Gastrocnemius medialis (tissue), 4 donors: ENCODE measurements around the gene AK5. TPM values are rescaled to one million over a fixed set of nuclear protein-coding genes. Genes with fewer than 3 reads are reported as not detected.
"Not testable (repeated sequence)": the region's sequence is repeated elsewhere in the genome, so short reads cannot be mapped to it uniquely, and the experiment has no call there.

Source experiments
- ATAC-seq, 2 donors: fragments of 150-250 bp; one replicate each; pipeline ENCODE4 v1.9.1; 2016
- DNase-seq, 2 donors: peaks; one replicate each; pipeline ENCODE4 v3.0.0-alpha.2; 2019
- H3K27ac ChIP-seq, 4 donors: fragments of 200-600 bp; sonication (generic); 1 replicate in 1 of 4; 2 replicates in 3 of 4; pipeline ENCODE4 v1.5.1; 2016 to 2018; ENCODE audit warnings: mild to moderate bottlenecking in 2 of 4, moderate library complexity in 1 of 4
- H3K27me3 ChIP-seq, 3 donors: fragments of 200-600 bp; sonication (generic) in 2 of 3; 1 replicate in 1 of 3; 2 replicates in 2 of 3; pipeline versions ENCODE4 v1.5.1 to v1.6.0; 2016 to 2019; ENCODE audit warnings: mild to moderate bottlenecking in 1 of 3, moderate library complexity in 1 of 3
- H3K36me3 ChIP-seq, 2 donors: fragments of 200-600 bp; sonication (generic) in 1 of 2; one replicate each; pipeline ENCODE4 v1.5.1; 2017 to 2018
- H3K4me1 ChIP-seq, 2 donors: fragments of 200-600 bp; sonication (generic) in 1 of 2; one replicate each; pipeline ENCODE4 v1.5.1; 2016 to 2017; ENCODE audit warnings: mild to moderate bottlenecking in 2 of 2
- H3K4me3 ChIP-seq, 4 donors: fragments of 200-600 bp; sonication (generic) in 3 of 4; 1 replicate in 1 of 4; 2 replicates in 3 of 4; pipeline ENCODE4 v1.5.1; 2016 to 2019; ENCODE audit warnings: mild to moderate bottlenecking in 2 of 4
- H3K9me3 ChIP-seq, 3 donors: fragments of 200-600 bp; sonication (generic) in 2 of 3; 1 replicate in 1 of 3; 2 replicates in 2 of 3; pipeline ENCODE4 v1.5.1; 2016 to 2019
- POLR2A ChIP-seq, 2 donors: fragments of 450-650 bp; IDR thresholded peaks; one replicate each; pipeline ENCODE4 v1.6.1; 2017; ENCODE audit warnings: antibody characterized with exemption in 2 of 2, mild to moderate bottlenecking in 2 of 2, moderate library complexity in 2 of 2
- in situ Hi-C, 4 donors: fragments of 200-750 bp; cut with MboI; loops; one replicate each; pipeline versions ENCODE4 v1.15.0 to v1.8.0; 2017; ENCODE audit warnings: low sequenced_read_pairs in 4 of 4
- intact Hi-C: fragments of 100-400 bp; cut with DNase I; formaldehyde crosslinking; loops from one replicate; pipeline ENCODE4 v1.15.1; 2023; ENCODE audit warnings: low total_unique reads
- total RNA-seq, 4 donors: library from RNA; depleted of rRNA; stranded (reverse); fragments of >200 nt; gene quantifications; one replicate each; pipeline versions ENCODE4 v1.1.0 to v1.2.3, GENCODE V29; 2016
- TF ChIP-seq, protein P1 (sequence below), 5 experiments: fragments of 450-650 bp in 3 of 5; fragments of 200-600 bp in 2 of 5; sonication (generic) in 2 of 5; IDR thresholded peaks in 4 of 5; conservative IDR thresholded peaks in 1 of 5; 1 replicate in 4 of 5; 2 replicates in 1 of 5; pipeline ENCODE4 v1.5.1; 2016 to 2019; ENCODE audit warnings: antibody characterized with exemption in 5 of 5, mild to moderate bottlenecking in 3 of 5, moderate library complexity in 3 of 5

The AK5 gene
- total RNA-seq, 4 donors from 2014 or later, result 0.07 to 1.8 TPM; not detected in 2

DNA sequence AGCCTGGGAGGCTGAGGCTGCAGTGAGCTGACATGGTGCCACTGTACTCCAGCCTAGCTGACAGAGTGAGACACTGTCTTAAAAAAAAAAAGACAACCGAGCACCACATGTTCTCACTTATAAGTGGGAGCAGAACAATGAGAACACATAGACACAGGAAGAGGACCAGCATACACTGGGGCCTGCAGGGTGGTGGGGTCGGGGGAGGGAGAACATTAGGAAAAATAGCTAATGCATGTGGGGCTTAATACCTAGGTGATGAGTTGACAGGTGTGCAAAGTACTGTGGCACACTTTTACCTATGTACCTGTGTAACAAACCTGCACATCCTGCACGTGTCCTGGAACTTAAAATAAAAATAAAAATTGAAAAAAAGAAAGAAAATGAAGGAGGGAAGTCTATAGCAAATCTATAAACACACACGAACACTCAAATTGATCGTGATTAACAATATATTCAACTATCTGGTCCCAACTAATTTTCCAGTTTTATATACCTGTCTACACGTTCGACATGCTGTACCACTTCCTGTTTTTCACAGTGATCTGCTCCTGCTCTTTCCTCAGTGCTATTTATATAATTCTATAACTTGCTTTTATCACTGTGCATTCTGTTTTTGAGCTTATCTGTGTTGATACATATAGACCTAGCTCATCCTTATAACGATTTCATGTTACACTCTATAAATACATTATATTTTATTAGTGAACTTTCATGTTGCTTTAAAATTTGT is 27.2 kb downstream of the AK5 start:
- TF ChIP-seq, protein P1, sequence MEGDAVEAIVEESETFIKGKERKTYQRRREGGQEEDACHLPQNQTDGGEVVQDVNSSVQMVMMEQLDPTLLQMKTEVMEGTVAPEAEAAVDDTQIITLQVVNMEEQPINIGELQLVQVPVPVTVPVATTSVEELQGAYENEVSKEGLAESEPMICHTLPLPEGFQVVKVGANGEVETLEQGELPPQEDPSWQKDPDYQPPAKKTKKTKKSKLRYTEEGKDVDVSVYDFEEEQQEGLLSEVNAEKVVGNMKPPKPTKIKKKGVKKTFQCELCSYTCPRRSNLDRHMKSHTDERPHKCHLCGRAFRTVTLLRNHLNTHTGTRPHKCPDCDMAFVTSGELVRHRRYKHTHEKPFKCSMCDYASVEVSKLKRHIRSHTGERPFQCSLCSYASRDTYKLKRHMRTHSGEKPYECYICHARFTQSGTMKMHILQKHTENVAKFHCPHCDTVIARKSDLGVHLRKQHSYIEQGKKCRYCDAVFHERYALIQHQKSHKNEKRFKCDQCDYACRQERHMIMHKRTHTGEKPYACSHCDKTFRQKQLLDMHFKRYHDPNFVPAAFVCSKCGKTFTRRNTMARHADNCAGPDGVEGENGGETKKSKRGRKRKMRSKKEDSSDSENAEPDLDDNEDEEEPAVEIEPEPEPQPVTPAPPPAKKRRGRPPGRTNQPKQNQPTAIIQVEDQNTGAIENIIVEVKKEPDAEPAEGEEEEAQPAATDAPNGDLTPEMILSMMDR (IDR thresholded peaks at IDR 0.05 in 4 of 5, conservative IDR thresholded peaks at IDR 0.05 in 1 of 5), result no peak
- TF ChIP-seq POLR2A (IDR thresholded peaks at IDR 0.05), result no peak
- DNase-seq, result no peak
- no peaks in the 10 kb centered on the region for H3K36me3 ChIP-seq
- no peaks in the 10 kb centered on the region for H3K27me3 ChIP-seq
- intact Hi-C loops, result no loop called here
- in situ Hi-C loops, result no loop called here
- H3K4me1 ChIP-seq, result no peaks in the 10 kb centered on the region
- H3K4me3 ChIP-seq, result no peak overlapping the region
- H3K27ac ChIP-seq, result no peak overlapping the region
- ATAC-seq, result no peak
- no peaks in the 10 kb centered on the region for H3K9me3 ChIP-seq

DNA sequence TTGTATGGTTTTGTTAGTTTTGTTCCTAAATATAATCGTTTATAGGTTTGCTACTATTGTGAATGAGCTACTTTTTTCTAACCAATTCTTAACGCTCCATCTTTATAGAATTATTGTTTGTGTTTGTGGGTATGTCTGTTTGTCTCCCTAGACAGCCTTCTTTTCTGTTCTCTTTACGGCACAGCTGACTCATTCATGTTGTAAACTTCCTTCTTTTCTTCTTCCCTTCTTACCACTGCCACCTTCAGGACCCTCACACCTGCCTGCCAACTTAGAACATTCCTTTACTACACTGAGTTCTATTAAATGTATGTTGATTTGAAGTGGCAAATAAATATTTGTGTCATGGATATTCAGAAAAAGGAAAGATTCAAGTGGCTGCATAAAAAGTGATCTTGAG is 29.1 kb downstream of the AK5 start:
- no peak for ATAC-seq
- intact Hi-C loops (no loop called here), in situ Hi-C loops (no loop called here)
- H3K4me1 ChIP-seq, result no peaks in the 10 kb centered on the region
- H3K4me3 ChIP-seq, result no peak overlapping the region
- H3K27ac ChIP-seq, result no peak overlapping the region
- no peaks in the 10 kb centered on the region for H3K9me3 ChIP-seq
- no peak for DNase-seq
- H3K27me3 ChIP-seq, result no peaks in the 10 kb centered on the region
- TF ChIP-seq POLR2A (IDR thresholded peaks at IDR 0.05), result no peak
- TF ChIP-seq, protein P1 (IDR thresholded peaks at IDR 0.05 in 4 of 5, conservative IDR thresholded peaks at IDR 0.05 in 1 of 5), result no peak
- H3K36me3 ChIP-seq, result no peaks in the 10 kb centered on the region

DNA sequence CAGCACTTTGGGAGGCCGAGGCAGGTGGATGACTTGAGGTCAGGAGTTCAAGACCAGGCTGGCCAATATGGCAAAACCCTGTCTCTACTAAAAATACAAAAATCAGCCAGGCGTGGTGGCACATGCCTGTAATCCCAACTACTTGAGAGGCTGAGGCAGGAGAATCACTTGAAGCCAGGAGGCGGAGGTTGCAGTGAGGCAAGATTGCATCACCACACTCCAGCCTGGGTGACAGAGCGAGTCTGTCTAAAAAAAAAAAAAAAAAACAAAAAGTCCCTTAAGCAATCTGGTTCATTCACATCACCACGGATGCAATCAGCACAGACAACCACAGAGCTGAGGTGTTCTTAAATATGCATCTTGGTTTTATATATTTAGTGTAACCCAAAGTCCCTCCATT is 30.5 kb downstream of the AK5 start:
- H3K36me3 ChIP-seq, ATAC-seq, H3K9me3 ChIP-seq, intact Hi-C loops, H3K27ac ChIP-seq, H3K4me3 ChIP-seq, H3K4me1 ChIP-seq, DNase-seq, in situ Hi-C loops, H3K27me3 ChIP-seq: not testable (repeated sequence)

DNA sequence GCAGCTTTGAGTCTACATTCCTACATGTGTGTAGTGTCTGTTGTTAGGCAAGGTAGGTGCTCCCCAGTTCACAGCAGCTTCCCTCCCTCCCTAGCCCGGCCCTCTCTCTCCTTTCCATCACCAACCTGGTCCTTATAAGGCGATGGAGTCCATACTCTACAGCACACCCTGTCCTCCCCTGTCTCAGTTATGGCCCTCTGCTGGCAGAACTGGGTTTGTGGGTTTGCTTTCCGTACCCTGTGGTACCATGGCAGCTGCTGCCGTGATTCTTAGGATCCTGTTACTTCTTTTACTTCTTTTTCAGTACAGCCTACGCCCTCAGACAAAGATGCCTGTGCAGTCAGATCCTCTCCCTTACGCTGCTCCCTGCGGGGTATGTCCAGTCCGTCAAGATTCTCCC is 31.7 kb downstream of the AK5 start:
- H3K4me1 ChIP-seq, result no peaks in the 10 kb centered on the region
- no peaks in the 10 kb centered on the region for H3K9me3 ChIP-seq
- no peaks in the 10 kb centered on the region for H3K27me3 ChIP-seq
- ATAC-seq, result no peak
- no peak overlapping the region for H3K27ac ChIP-seq
- H3K36me3 ChIP-seq, result no peaks in the 10 kb centered on the region
- in situ Hi-C loops, result no loop called here
- DNase-seq, result no peak
- intact Hi-C loops, result no loop called here
- no peak for TF ChIP-seq POLR2A (IDR thresholded peaks at IDR 0.05)
- TF ChIP-seq, protein P1 (IDR thresholded peaks at IDR 0.05 in 4 of 5, conservative IDR thresholded peaks at IDR 0.05 in 1 of 5), result no peak
- no peak overlapping the region for H3K4me3 ChIP-seq

DNA sequence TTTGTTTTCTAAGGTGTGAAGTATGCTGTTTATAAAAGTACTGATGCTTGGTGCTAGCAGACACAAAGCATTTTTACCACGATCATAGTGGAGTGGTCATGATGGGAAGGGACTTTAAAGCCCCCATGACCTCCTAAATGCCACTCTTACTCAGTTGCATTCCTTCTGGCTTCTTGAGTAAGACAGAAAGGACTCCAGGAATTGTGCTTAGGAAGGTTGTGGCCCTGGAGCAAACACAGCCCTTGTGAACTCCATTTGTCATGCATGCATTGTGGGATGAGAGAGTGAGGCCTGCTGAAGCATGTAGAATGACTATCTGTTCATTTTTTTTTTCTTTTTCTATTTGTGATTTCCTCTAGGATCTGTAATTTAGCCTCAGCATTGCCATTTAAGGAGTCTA is 34.2 kb downstream of the AK5 start:
- Histone ChIP-seq H3K4me3 (no peak overlapping the region), H3K9me3 (no peaks in the 10 kb centered on the region), H3K27me3 (no peaks in the 10 kb centered on the region), H3K4me1 (no peaks in the 10 kb centered on the region), H3K36me3 (no peaks in the 10 kb centered on the region), H3K27ac (no peak overlapping the region)
- TF ChIP-seq POLR2A (IDR thresholded peaks at IDR 0.05), result no peak
- no peak for DNase-seq
- intact Hi-C loops (no loop called here), in situ Hi-C loops (no loop called here)
- no peak for ATAC-seq

DNA sequence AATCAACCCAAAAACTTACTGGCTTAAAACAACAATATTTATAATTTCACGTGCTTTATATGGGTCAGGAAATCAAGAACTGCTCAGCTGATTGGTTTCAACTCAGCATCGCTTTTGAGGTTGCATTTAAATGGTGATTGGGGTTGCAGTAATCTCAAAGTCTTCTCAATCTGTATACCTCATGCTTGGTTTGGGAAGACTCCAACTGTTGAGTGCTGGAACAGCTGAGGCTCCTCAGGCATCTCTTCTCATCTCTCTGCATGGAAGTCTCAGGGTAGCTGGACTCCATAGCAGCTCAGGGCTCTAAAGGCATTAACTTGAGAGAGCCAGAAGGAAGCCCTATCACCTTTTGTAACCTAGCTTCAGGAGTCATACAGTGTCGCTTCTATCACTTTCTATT is 35.1 kb downstream of the AK5 start:
- H3K36me3 ChIP-seq, result no peaks in the 10 kb centered on the region
- ATAC-seq (no peak), DNase-seq (no peak)
- H3K9me3 ChIP-seq, result no peaks in the 10 kb centered on the region
- in situ Hi-C loops, result no loop called here
- intact Hi-C loops, result no loop called here
- no peak for TF ChIP-seq POLR2A (IDR thresholded peaks at IDR 0.05)
- TF ChIP-seq, protein P1 (IDR thresholded peaks at IDR 0.05 in 4 of 5, conservative IDR thresholded peaks at IDR 0.05 in 1 of 5), result no peak
- H3K4me3 ChIP-seq, result no peak overlapping the region
- no peaks in the 10 kb centered on the region for H3K4me1 ChIP-seq
- no peak overlapping the region for H3K27ac ChIP-seq
- H3K27me3 ChIP-seq, result no peaks in the 10 kb centered on the region
